IMR-90 (cell line): ENCODE measurements around the gene PEAK3. TPM values are rescaled to one million over a fixed set of nuclear protein-coding genes. Genes with fewer than 3 reads are reported as not detected.
A peak's percentile ranks its signal among the peaks of the same experiment; 100 is the strongest.

Experiments used
- ATAC-seq: fragments of 200-7000 bp; cut with Tn5 transposase; 2 replicates; pipeline ENCODE4 v1.9.1; 2020; ENCODE audit warnings: low read depth, mild to moderate bottlenecking, moderate library complexity
- BruUV-seq: library from RNA; stranded (reverse); fragments of 400-500 nt; replicated peaks from 2 replicates; lab custom pipeline; 2021; lab: Mats Ljungman, UMichigan
- CTCF ChIA-PET: fragments of 300-600 bp; formaldehyde crosslinking; extraction: SDS; loops from one replicate; lab custom pipeline; 2021; ENCODE audit warnings: antibody characterized with exemption; lab: Yijun Ruan, JAX
- POLR2A ChIA-PET: fragments of 300-600 bp; sonication (Branson Sonifier 250); formaldehyde crosslinking; loops from one replicate; lab custom pipeline; 2022; ENCODE audit warnings: antibody characterized with exemption; ENCODE audit not compliant: unreplicated experiment; lab: Charles Lee
- DNase-seq: peaks from one replicate; pipeline ENCODE4 v3.0.0; 2013
- H2AFZ ChIP-seq: replicated peaks from 2 replicates; pipeline ENCODE3; 2013; ENCODE audit warnings: low read length, mild to moderate bottlenecking; ENCODE audit not compliant: poor library complexity
- H2AK5ac ChIP-seq: 2 replicates; pipeline ENCODE4 v1.6.1; 2013; ENCODE audit warnings: low read depth, low read length, inconsistent platforms
- H2AK9ac ChIP-seq: replicated peaks from 2 replicates; pipeline ENCODE3; 2013; ENCODE audit warnings: mild to moderate bottlenecking, low read depth, low read length, moderate library complexity; ENCODE audit not compliant: poor library complexity
- H2BK120ac ChIP-seq: 2 replicates; pipeline ENCODE4 v1.6.1; 2013; ENCODE audit warnings: low read depth, low read length, inconsistent platforms
- H2BK15ac ChIP-seq: 3 replicates; pipeline ENCODE4 v1.6.1; 2013; ENCODE audit warnings: low read depth, low read length, inconsistent platforms
- H2BK20ac ChIP-seq: 2 replicates; pipeline ENCODE4 v1.6.1; 2013; ENCODE audit warnings: low read depth, mild to moderate bottlenecking, inconsistent platforms, low read length, moderate library complexity
- H2BK5ac ChIP-seq: 2 replicates; pipeline ENCODE4 v1.6.1; 2013; ENCODE audit warnings: mild to moderate bottlenecking, low read depth, low read length, inconsistent platforms; ENCODE audit not compliant: poor library complexity, severe bottlenecking
- H3K14ac ChIP-seq: replicated peaks from 2 replicates; pipeline ENCODE4 v1.6.1; 2013; ENCODE audit warnings: low read depth, low read length, inconsistent platforms
- H3K18ac ChIP-seq: 2 replicates; pipeline ENCODE4 v1.6.1; 2013; ENCODE audit warnings: low read depth, low read length, control low read depth
- H3K23ac ChIP-seq: 2 replicates; pipeline ENCODE4 v1.6.1; 2013; ENCODE audit warnings: low read depth, low read length, inconsistent platforms
- H3K27ac ChIP-seq: 2 replicates; pipeline ENCODE4 v1.5.1; 2013; ENCODE audit warnings: mild to moderate bottlenecking, control low read depth, low read length; ENCODE audit not compliant: insufficient read depth
- H3K27me3 ChIP-seq: 2 replicates; pipeline ENCODE4 v1.6.1; 2013; ENCODE audit warnings: low read length; ENCODE audit not compliant: control insufficient read depth, insufficient read depth
- H3K36me3 ChIP-seq: 2 replicates; pipeline ENCODE4 v1.6.1; 2013; ENCODE audit warnings: low read length, mixed read lengths; ENCODE audit not compliant: control insufficient read depth, insufficient read depth
- H3K4ac ChIP-seq: 2 replicates; pipeline ENCODE4 v1.6.1; 2013; ENCODE audit warnings: low read depth, low read length, inconsistent platforms
- H3K4me1 ChIP-seq: 2 replicates; pipeline ENCODE4 v1.6.1; 2013; ENCODE audit warnings: low read length, mixed read lengths; ENCODE audit not compliant: control insufficient read depth, insufficient read depth
- H3K4me2 ChIP-seq: 2 replicates; pipeline ENCODE4 v1.6.1; 2013; ENCODE audit warnings: low read depth, mild to moderate bottlenecking, control low read depth, low read length, moderate library complexity
- H3K4me3 ChIP-seq: 2 replicates; pipeline ENCODE4 v1.5.1; 2013; ENCODE audit warnings: low read depth, mild to moderate bottlenecking, control low read depth, low read length, moderate library complexity; ENCODE audit not compliant: insufficient read depth
- H3K56ac ChIP-seq: 2 replicates; pipeline ENCODE4 v1.6.1; 2013; ENCODE audit warnings: low read length, inconsistent platforms; ENCODE audit not compliant: insufficient read depth; ENCODE audit errors: extremely low read depth
- H3K79me1 ChIP-seq, 2 experiments: 2 replicates each; pipeline ENCODE4 v1.6.1; 2013; ENCODE audit warnings: low read length in 2 of 2, inconsistent platforms in 1 of 2, low read depth in 1 of 2
- H3K9ac ChIP-seq: 2 replicates; pipeline ENCODE4 v1.6.1; 2013; ENCODE audit warnings: low read depth, low read length, control low read depth
- H3K9me1 ChIP-seq: 2 replicates; pipeline ENCODE4 v1.6.1; 2013; ENCODE audit warnings: low read length, inconsistent platforms; ENCODE audit not compliant: insufficient read depth
- H3K9me3 ChIP-seq: 2 replicates; pipeline ENCODE4 v1.6.1; 2013; ENCODE audit warnings: low read length; ENCODE audit not compliant: control insufficient read depth, insufficient read depth
- H4K20me1 ChIP-seq: 2 replicates; pipeline ENCODE4 v1.6.1; 2013; ENCODE audit warnings: low read length, inconsistent platforms; ENCODE audit not compliant: insufficient read depth
- H4K5ac ChIP-seq: 2 replicates; pipeline ENCODE4 v1.6.1; 2013; ENCODE audit warnings: mild to moderate bottlenecking, low read depth, low read length, control low read depth
- H4K8ac ChIP-seq, 2 experiments: 2 replicates each; pipeline ENCODE4 v1.6.1; 2013; ENCODE audit warnings: low read depth in 2 of 2, low read length in 2 of 2, control low read depth in 1 of 2, inconsistent platforms in 1 of 2
- H4K91ac ChIP-seq: 2 replicates; pipeline ENCODE4 v1.6.1; 2013; ENCODE audit warnings: low read depth, low read length, inconsistent platforms; ENCODE audit not compliant: insufficient read depth
- BHLHE40 ChIP-seq: fragments of 150-350 bp; IDR thresholded peaks from 2 replicates; pipeline ENCODE4 v1.6.1; 2016; ENCODE audit warnings: mild to moderate bottlenecking, low read depth, low read length
- CEBPB ChIP-seq: IDR thresholded peaks from 2 replicates; pipeline ENCODE4 v1.6.1; 2012; ENCODE audit warnings: low read depth, low read length, improper control_type of control experiment
- CHD1 ChIP-seq: IDR thresholded peaks from 2 replicates; pipeline ENCODE4 v1.6.1; 2012; ENCODE audit warnings: low read depth, low read length, improper control_type of control experiment
- CTCF ChIP-seq: conservative IDR thresholded peaks from 2 replicates; pipeline ENCODE4 v1.5.1; 2012; ENCODE audit warnings: mild to moderate bottlenecking, low read depth, low read length, improper control_type of control experiment
- ELK1 ChIP-seq: fragments of 150-350 bp; IDR thresholded peaks from 2 replicates; pipeline ENCODE4 v1.6.1; 2016; ENCODE audit warnings: low read depth, mild to moderate bottlenecking, low read length, moderate library complexity, borderline replicate concordance
- FOS ChIP-seq: fragments of 150-350 bp; IDR thresholded peaks from 2 replicates; pipeline ENCODE4 v1.6.1; 2016; ENCODE audit warnings: low read depth, low read length
- MAZ ChIP-seq: IDR thresholded peaks from 2 replicates; pipeline ENCODE4 v1.6.1; 2012; ENCODE audit warnings: low read depth, mild to moderate bottlenecking, low read length, improper control_type of control experiment, moderate library complexity, borderline replicate concordance
- MXI1 ChIP-seq: IDR thresholded peaks from 2 replicates; pipeline ENCODE4 v1.6.1; 2012; ENCODE audit warnings: low read depth, mild to moderate bottlenecking, low read length, moderate library complexity, borderline replicate concordance
- NFE2L2 ChIP-seq: fragments of 150-350 bp; IDR thresholded peaks from 2 replicates; pipeline ENCODE4 v1.6.1; 2016; ENCODE audit warnings: low read depth, mild to moderate bottlenecking, low read length
- POLR2A ChIP-seq: IDR thresholded peaks from 2 replicates; pipeline ENCODE4 v1.6.1; 2012; ENCODE audit warnings: mild to moderate bottlenecking, low read depth, low read length
- RAD21 ChIP-seq: IDR thresholded peaks from 2 replicates; pipeline ENCODE4 v1.6.1; 2012; ENCODE audit warnings: low read length, improper control_type of control experiment
- RCOR1 ChIP-seq: IDR thresholded peaks from 2 replicates; pipeline ENCODE4 v1.6.1; 2012; ENCODE audit warnings: mild to moderate bottlenecking, low read length, improper control_type of control experiment; ENCODE audit not compliant: insufficient replicate concordance
- RFX5 ChIP-seq: IDR thresholded peaks from 2 replicates; pipeline ENCODE4 v1.8.0; 2012; ENCODE audit warnings: low read depth, mild to moderate bottlenecking, low read length, moderate library complexity
- SMC3 ChIP-seq: fragments of 150-350 bp; IDR thresholded peaks from 2 replicates; pipeline ENCODE4 v1.6.1; 2016; ENCODE audit warnings: low read depth, mild to moderate bottlenecking, antibody characterized with exemption, low read length, moderate library complexity
- WGBS, 2 experiments: methylation state at CpG; one replicate each; pipeline versions ENCODE4 v1.1.5 to v1.1.7; 2013; ENCODE audit warnings: missing lambda C conversion rate in 2 of 2; ENCODE audit not compliant: insufficient read length in 1 of 2; ENCODE audit errors: extremely low coverage in 2 of 2; 5-methylcytosine and 5-hydroxymethylcytosine counted together
- dilution Hi-C: fragments of 300-500 bp; cut with HindIII; formaldehyde crosslinking; loops from one replicate; pipeline ENCODE4 v1.14.3; 2018; ENCODE audit warnings: low sequenced_read_pairs; ENCODE audit not compliant: unreplicated experiment
- in situ Hi-C: fragments of 300-500 bp; cut with MboI; formaldehyde crosslinking; loops from 3 replicates; pipeline ENCODE4 v1.14.3; 2019; ENCODE audit warnings: low sequenced_read_pairs, inconsistent platforms, mixed read lengths
- intact Hi-C: fragments of 100-400 bp; cut with micrococcal nuclease; formaldehyde crosslinking; loops from 2 replicates; pipeline ENCODE4 v1.10.0; 2022
- polyA plus RNA-seq, 3 experiments: library from polyadenylated mRNA; depleted of rRNA; stranded (reverse); fragments of >200 nt; gene quantifications; 2 replicates each; pipeline ENCODE4 v1.2.3, GENCODE V29; 2012; ENCODE audit warnings: low replicate concordance in 1 of 3
- total RNA-seq: library from RNA; depleted of rRNA; stranded (reverse); fragments of >200 nt; gene quantifications from 2 replicates; pipeline ENCODE4 v1.2.3, GENCODE V29; 2012

The PEAK3 gene
- total and polyA plus RNA-seq, 2 of the 4 experiments (the other 2 are of a cell fraction), result under 0.01 to 0.09 TPM

GRCh38 chr19:2269244-2270156 is 12.5 kb downstream of the PEAK3 start:
- peak overlapping the region; percentile 94 for H2AK5ac ChIP-seq
- H2BK5ac ChIP-seq, result peak overlapping the region; percentile 67
- H3K4me1 ChIP-seq, result peaks cover 15% of the 10 kb centered on the region
- intact Hi-C loops, result loop anchor here (5.0 kb wide), 1 partner anchor 112 kb away; no protein-coding TSS in a partner anchor
- H4K20me1 ChIP-seq, result peaks cover 52% of the 10 kb centered on the region
- WGBS, 2 experiments, result 0% methylated on average over 56 of the region's 103 CpGs; no CpG with 5 or more reads in 1 of the 2 experiments
- H4K91ac ChIP-seq, result no peak overlapping the region; the same call in 1 of the 2 replicates
- no peaks in the 10 kb centered on the region; the same call in 1 of the 2 replicates for H3K9me1 ChIP-seq
- no peak overlapping the region for H3K4me2 ChIP-seq
- peaks cover 23% of the 10 kb centered on the region for H3K36me3 ChIP-seq
- POLR2A ChIA-PET, result interaction anchor here (1.0 kb wide), 2 partner anchors 10 to 30 kb away, joined by 4 to 5 read pairs; no protein-coding TSS in a partner anchor
- H3K9me3 ChIP-seq, result no peaks in the 10 kb centered on the region
- ATAC-seq (peak; percentile 89), DNase-seq (peak; percentile 93)
- dilution Hi-C loops, result no loop called here
- H2AFZ ChIP-seq, result peak overlapping the region; percentile 96
- no peak overlapping the region; the same call in 1 of the 2 replicates for H3K18ac ChIP-seq
- H3K4me3 ChIP-seq, result peak overlapping the region; percentile 72
- H2BK15ac ChIP-seq, result no peak overlapping the region
- CTCF ChIA-PET, result no interaction called here
- H3K27me3 ChIP-seq, result no peaks in the 10 kb centered on the region
- peak overlapping the region; percentile 89 for H3K4ac ChIP-seq
- H3K23ac ChIP-seq, result peak overlapping the region; percentile 93
- peak overlapping the region; percentile 96 for H3K9ac ChIP-seq
- H3K14ac ChIP-seq, result peak overlapping the region; percentile 98
- BruUV-seq, result no TSS peak
- H2BK120ac ChIP-seq, result no peak overlapping the region
- peak overlapping the region; percentile 90 for H3K27ac ChIP-seq
- peak overlapping the region in 1 of 2 experiments; percentile 56; a peak in 3 of 4 replicates for H4K8ac ChIP-seq
- peak overlapping the region; percentile 66; the same call in 1 of the 2 replicates for H3K56ac ChIP-seq
- in situ Hi-C loops, result loop anchor here (10.0 kb wide), 1 partner anchor 345 kb away; no protein-coding TSS in a partner anchor
- H2BK20ac ChIP-seq, result no peak overlapping the region
- H4K5ac ChIP-seq, result no peak overlapping the region
- peaks cover 7 to 36% of the 10 kb centered on the region in 2 experiments for H3K79me1 ChIP-seq
- peak overlapping the region; percentile 95 for H2AK9ac ChIP-seq
- TF ChIP-seq FOS, result no peak
- no peak for TF ChIP-seq ELK1
- TF ChIP-seq CTCF, result no peak
- 0 out of 2 replicates have a peak, but pooled peaks have one; percentile 26 for TF ChIP-seq MXI1
- no peak for TF ChIP-seq RAD21
- TF ChIP-seq CHD1, result 0 out of 2 replicates have a peak, but pooled peaks have one; percentile 48
- TF ChIP-seq BHLHE40, result peak; percentile 67
- no peak for TF ChIP-seq RFX5
- TF ChIP-seq CEBPB, result no peak
- no peak for TF ChIP-seq NFE2L2
- TF ChIP-seq POLR2A, result peak; percentile 99
- peak; percentile 68; the same call in 1 of the 2 replicates for TF ChIP-seq MAZ
- no peak for TF ChIP-seq RCOR1
- TF ChIP-seq SMC3, result no peak
